GM13976 (cell line): ENCODE results near the gene STX11.

Experiments
- DNase-seq: peaks from one replicate; pipeline ENCODE4 v3.0.0; 2012; ENCODE audit warnings: low spot score
- CTCF ChIP-seq: IDR thresholded peaks from 2 replicates; pipeline ENCODE4 v1.5.1; 2012; ENCODE audit warnings: borderline replicate concordance, mild to moderate bottlenecking; ENCODE audit not compliant: insufficient read depth; ENCODE audit errors: extremely low read depth, missing control alignments, control extremely low read depth
- in situ Hi-C: fragments of 300-500 bp; cut with MboI; formaldehyde crosslinking; loops from one replicate; pipeline ENCODE4 v1.12.0; 2022; ENCODE audit warnings: low sequenced_read_pairs, mixed read lengths, inconsistent platforms; ENCODE audit not compliant: unreplicated experiment

Gene STX11

GRCh38 chr6:144139817-144140216, 10.5 kb upstream of the STX11 start:
- in situ Hi-C loops: no loop called here
- no peak for DNase-seq
- TF ChIP-seq CTCF: no peak

- DNase-seq: peak; percentile 34
- TF ChIP-seq CTCF: no peak
- in situ Hi-C loops: no loop called here
Measured at GRCh38 chr6:144140867-144141266, 9.4 kb upstream of the STX11 start.

GRCh38 chr6:144141470-144141869, 8.8 kb upstream of the STX11 start:
- in situ Hi-C loops: no loop called here
- no peak for DNase-seq

GRCh38 chr6:144143106-144143505, 7.2 kb upstream of the STX11 start:
- TF ChIP-seq CTCF: no peak

More at GRCh38 chr6:144141470-144141869, 8.8 kb upstream of the STX11 start:
- TF ChIP-seq CTCF: no peak

GRCh38 chr6:144143878-144144277, 6.4 kb upstream of the STX11 start:
- DNase-seq: no peak
- in situ Hi-C loops: no loop called here
- TF ChIP-seq CTCF: no peak

More at GRCh38 chr6:144143106-144143505, 7.2 kb upstream of the STX11 start:
- in situ Hi-C loops: no loop called here
- DNase-seq: no peak

GRCh38 chr6:144144996-144145395, 5.3 kb upstream of the STX11 start:
- in situ Hi-C loops: no loop called here
- no peak for TF ChIP-seq CTCF
- DNase-seq: no peak

- in situ Hi-C loops: no loop called here
- no peak for DNase-seq
- TF ChIP-seq CTCF: no peak
Measured at GRCh38 chr6:144145541-144145940, 4.8 kb upstream of the STX11 start.
